Activated CD4-positive, alpha-beta T cell treated with anti-CD3 and anti-CD28 coated beads, Interleukin-2, amount 50 U/mL, for 4 hours (primary cell): ENCODE data around the gene GALK2.

ENCODE experiments used
- DNase-seq, 2 experiments: peaks; one replicate each; pipeline ENCODE4 v3.0.0-alpha.2; 2020

The GALK2 gene

DNA sequence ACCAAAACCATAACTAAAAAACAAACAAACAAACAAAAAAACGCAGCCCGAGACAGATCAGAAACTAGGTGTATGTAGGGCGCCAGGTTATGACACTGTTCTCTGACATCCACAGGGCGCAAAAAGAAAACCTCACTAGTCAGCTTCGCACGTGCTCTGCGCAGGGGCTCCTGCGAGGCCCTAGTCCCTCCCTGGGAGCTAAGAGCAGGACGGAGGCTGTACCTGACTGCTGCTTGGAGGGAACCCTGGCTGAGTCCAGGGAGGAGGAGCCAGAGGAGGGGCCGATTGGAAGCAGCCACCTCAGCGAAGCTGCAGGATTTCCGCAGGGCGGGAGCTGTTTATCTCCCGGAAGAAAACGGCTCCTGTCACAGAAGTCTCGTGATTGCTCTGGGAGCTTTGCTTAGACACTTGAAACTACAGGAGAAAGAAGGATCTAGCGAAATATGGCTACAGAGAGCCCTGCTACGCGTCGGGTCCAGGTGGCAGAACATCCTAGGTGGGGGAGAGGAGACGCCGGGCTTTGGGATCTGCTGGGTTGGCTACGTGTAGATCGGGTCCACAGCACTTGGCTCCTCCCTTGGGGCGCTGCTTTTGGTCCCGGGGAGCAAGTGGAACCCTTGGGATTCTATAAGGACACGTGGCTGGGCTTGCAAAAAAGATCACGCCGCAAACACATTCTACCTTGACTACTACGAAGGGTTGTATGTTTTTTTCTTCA, at the start of gene GALK2:
TSS of gene GALK2 (plus strand) at position 368 of the 718 bp plus-strand sequence. CDS start at position 444, 76 bp downstream.
- DNase-seq: peak; percentile 67 to 68

DNA sequence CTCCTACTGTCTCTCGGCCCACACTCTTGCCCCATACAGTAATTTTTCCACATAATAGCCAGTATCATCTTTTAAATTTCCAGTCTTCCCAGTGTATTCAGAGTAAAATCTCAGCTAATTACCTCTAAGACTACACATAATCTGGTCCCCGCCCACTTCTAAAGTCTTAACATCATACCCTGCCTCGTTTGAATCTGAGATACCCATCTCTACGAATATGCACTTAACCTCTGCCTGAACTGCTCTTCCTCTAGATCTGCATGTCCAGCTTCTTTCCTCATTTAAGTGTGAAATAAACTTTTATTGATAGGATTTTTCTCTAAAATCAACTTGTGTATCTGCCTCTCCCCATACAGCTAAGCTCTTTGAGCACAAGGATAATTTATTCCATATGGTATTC, 49.2 kb upstream of the GALK2 start:
- DNase-seq: no peak

DNA sequence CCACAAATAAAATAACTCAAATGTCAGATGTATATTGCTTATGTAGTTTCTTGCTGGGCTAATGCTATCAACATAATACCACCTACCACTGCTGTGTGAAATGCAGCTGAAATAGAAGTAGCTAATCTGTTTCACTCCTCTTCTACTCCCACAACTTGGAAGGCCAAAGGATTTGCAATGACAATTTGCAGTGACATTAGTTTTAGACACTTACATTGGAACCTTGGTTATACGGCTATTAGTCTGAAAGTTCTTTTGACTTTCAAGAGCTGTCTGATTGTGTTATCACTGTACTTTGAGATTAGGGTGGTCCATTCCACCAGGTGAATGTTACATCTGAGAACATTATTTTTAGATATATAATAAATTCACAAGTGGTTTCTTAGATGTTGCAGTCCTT, 48.1 kb upstream of the GALK2 start:
- DNase-seq: no peak

DNA sequence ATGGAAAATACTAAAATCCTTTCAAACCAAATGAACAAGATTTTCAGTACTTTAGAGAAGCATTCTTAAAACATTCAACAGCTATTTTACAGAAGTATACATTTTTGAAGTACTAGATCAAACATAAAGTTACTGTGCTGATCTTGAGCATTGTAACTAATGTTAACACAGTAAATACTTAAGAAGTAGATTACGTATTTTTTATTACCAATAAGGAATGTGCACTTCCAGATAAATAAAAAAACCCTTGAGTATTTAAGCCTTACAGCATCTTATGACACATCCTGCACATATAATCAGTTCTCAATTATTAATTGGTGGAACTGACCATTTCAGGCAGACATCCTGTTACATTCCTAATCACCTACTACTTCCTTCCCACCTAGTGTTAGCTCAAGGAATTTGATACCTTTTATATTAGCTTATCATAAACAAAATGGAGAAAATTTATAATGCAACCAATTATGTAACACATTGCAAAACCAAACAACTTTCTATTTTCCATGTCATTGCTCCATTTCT, 47.4 kb upstream of the GALK2 start:
- DNase-seq: no peak

DNA sequence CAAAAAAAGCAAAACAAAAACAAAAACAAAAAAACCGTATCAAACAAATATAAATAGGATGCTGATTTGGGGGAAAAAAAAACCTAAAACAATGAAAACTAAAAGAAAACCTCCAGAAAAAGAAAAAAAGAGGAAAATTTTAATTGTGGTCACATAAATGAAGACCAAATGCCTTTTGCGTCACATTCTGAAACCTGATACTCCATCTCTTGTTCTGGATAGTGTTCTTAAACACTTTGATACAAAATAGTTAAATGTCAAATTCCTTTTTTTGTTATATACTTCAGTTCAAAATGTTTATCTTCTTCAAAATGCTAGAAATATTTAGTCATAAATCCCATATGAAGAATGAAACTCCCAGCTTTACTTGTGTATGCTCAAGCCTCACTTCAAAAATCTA, 45.7 kb upstream of the GALK2 start:
- DNase-seq: no peak

DNA sequence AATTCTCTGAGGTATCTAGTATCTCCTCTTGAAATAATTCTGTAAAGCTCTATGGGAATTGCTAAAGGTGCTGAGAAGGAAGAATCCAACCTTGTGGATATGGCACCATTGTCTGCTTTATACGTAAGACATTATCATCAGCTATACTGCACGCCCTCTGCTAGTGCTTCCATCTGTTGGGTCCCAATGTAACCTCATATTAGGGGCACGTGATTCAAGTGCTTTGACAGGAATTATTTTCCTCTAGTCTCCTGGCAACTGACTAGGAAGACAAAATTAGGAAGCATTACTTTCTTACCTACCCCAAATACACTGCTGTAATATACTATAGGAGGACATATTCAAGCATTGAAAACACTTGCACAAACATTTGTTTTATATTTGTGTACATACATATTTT, 38.6 kb upstream of the GALK2 start:
- DNase-seq: no peak

DNA sequence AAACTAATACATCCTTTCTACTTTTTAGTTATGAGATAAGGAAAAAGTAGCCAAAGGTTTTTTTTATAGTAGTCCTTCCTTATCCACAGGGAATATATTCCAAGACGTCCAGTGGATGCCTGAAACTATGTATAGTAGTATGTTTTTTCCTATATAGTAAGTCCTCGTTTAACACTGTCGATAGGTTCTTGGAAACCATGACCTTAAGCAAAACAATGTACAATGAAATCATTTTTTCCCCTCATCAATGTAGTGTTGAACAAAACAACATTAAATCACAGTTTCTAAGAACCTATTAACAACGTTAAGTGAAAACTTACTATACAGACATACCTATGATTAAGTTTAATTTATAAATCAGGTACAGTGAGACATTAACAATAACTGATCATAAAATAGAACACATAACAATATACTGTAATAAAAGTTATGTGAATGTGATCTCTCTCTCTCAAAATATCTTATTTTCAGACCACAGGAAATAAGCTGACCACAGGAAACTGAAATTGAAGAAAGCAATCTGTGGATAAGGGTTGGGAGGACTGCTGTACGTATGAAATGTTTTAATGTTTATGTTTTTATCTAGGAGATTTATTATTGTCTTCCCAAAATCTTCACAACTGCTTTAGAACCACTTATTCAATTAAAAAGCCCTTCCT, 35.2 kb upstream of the GALK2 start:
- no peak for DNase-seq

DNA sequence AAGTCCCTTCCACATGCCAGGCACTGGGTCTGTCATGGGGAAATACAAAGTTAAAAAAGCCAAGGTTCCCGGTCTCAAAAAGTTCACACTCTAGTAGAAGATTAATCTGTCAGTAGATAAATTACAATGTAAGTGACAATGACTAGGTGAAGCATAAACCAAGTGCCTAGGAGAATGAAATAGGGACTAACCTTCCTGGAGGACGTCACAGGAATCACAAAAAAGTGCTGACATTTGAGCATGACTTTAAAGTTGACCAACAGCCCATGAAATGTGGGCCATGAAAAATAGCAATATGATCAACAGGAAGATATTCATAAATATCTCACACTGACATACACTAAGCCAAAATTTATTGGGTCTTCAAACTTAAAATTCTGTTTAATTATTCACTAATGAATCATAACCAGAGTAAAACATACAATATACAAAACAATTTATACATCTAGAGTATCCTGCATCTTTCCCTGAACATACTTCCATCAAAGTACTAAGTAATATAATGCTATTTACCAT, 34.6 kb upstream of the GALK2 start:
- DNase-seq: no peak

DNA sequence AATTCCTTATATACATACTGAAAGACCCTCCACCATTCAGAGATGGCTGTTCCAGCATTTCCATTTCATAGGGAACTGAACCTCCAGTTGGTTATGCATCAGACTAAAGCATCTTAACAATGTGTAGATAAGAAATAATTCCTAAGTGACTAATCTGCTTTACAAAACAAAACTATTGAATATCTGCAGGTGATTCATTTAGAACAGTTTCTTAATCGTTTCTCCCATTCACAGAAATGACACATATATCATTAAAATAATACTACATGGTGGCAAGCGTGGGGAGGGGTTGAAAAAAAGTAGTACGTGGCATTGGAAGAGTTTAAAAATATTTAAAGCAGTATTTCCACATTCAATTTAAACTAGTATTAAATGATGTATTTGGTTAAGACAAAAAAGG, 34.1 kb upstream of the GALK2 start:
- no peak for DNase-seq

DNA sequence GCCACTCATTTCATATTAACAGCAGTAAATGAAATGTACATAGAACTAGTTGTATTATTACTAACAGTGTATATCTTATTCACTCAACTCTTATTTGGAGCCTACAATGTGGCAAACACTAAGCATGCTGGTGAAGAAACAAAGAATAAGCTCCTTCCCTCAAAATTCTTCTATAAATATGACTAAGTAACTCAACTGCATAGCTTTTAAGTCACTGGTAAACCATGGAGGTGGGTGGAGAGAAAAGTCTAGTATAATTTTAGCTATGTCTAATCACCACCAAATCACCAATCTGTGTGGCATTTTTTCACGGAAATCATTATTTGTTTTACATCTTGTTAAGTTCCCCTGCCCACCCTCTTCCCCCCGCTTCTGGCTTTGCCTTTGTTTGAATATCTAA, 32.2 kb upstream of the GALK2 start:
- DNase-seq: no peak

DNA sequence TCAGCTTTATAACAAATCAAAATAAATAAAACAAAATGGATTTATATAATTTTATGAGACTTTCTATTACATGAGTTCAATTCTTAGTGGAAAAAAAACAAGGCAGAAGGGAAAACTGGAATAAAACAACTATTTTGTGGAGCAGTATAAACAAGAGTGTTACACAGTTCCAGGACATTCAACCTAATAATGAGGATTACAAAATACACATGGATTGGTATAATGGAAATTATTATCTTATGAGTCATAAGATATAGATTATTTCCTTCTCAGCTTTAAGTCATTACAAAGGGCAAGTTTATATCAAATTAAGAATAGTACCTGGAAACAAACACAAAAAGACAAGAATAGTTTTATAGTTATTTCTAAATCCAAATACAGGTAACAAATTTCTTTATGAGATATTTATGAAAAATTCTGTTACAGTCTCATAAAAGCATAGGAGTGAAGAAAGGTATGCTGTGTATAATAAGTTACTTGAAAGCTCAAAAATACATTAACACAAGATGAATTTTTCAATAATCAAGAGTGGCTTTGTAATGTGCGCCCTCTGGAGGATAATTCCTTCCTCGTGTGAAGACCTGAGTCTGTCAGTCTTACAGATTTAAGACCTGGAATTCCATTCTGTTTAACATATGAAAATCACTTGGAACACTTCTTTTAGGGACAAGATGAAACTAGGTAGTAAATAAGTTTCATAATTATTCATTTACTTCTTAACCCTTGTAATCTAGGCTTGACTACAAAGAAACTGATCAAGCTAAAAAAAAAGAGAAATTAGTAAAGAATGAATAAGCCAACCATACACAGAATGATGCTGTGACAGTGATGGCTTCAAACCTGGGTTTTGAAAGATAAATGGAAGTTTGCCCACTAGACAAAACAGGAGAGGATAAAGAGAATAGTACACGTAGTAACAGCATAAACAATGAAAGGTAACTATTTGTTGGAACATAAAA, 24.1 kb upstream of the GALK2 start:
- peak; percentile 6 to 9 for DNase-seq

DNA sequence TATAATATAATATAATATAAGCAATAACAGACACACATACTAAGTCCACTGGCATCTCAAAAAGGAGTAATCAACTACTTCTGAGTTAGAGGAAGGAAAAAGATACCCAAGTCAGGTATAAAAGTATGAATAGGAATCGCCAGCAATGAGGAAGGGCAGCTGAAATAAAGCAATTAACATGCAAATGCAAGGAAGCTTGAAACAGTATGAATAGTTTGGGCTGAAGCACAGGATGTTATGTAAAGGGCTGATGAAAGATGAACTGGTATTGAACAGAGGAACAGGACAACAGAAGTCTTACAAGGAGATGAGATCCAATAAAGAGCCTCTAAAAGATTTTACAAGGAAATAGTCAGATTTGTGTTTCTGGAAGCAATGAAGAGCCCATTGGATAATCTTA, 21.7 kb upstream of the GALK2 start:
- DNase-seq: no peak

DNA sequence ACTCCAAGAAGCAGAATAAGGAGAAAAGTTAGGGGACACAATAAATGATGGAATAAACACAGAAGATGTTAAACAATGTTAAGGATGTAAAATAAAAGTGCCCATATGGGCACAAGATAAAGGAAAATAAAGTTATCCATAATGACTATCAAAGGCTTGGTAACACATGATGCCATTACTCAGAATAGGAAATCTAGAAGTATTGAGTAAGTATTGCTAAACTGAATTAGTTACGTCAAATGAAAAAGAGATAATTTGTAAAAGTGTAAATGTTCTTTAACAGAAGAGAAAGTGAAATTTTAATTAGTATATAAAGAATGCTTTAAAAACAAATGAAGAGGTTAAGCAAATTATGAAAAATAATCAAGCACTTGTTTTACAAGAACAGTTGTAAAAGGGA, 21.3 kb upstream of the GALK2 start:
- no peak for DNase-seq

DNA sequence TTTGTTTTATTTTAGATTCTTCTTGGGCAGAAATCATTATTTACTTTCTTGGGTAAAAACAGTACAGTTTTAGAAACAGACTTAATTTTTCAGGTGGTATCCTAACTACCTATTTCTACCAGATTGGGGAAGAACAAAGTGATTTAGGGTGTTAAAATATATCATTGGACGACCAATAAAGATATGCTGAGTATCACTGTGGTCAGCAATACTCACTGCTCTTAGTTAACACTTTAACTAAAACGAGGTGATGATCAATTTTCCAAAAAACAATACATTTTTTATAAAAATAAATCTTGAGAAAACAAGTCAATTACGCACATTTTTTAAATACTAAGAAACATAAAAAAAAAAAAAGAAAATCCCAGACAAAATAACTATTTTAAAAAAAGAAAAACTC, 18.2 kb upstream of the GALK2 start:
- DNase-seq: no peak

DNA sequence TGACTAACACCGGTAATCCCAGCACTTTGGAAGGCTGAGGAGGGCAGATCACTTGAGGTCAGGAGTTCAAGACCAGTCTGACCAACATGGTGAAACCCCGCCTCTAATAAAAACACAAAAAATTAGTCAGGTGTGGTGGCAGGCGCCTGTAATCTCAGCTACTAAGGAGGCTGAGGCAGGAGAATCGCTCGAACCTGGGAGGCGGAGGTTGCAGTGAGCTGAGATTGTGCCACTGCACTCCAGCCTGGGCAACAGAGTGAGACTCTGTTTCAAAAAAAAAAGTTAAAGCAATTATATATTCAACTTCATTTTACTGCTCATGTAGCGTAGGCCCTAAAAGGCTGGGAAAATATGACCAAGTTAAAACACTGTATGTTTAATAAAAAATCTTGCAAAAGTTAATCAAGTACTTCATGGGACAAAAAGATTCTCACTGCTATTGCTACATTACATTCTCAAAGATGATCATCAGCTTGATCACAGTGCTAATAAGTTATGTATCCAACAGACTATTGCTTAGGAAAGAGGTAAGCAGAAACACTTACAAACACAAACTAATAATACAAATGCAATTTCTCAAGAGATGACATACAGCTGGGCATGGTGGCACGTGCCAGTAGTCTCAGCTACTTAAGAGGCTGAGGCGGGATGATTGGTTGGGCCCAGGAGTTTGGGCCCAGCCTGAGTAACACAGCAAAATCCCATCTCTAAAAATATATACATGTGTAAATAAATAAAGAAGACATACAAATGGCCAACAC, 17.3 kb upstream of the GALK2 start:
- DNase-seq: no peak

DNA sequence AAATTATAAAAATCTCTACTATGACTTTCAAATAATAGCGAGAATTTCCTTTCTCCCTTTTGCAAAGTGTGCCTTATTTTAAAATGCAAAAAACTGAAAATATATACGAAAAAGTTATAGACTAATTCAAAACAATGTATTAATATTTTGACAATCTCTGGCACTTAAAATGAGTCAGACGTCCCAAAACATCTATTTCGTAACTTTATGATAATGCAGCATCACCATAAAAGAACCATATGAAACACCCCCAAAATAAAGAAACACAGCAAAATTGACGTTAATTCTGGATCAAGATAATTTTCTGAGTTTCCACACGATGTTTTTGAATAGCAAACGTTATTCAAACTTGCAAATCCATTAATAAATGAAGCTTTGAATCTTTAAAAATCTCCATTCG, 15.7 kb upstream of the GALK2 start:
- DNase-seq: no peak

DNA sequence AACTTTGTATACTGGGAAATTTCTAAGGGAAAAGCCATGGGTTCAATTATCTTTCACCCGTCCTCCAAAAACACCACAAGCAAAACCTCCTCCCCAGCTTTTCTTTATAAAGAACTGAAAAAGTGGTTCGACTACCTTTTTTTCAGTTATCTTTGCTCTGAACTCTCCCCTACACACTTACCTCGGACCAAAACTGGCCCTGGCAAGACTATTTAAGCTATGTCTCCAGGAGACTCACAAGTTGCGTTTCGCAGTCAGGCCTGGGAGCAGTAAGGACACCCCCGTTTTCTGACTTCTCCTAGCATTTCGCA, 15.3 kb upstream of the GALK2 start:
- DNase-seq: no peak

DNA sequence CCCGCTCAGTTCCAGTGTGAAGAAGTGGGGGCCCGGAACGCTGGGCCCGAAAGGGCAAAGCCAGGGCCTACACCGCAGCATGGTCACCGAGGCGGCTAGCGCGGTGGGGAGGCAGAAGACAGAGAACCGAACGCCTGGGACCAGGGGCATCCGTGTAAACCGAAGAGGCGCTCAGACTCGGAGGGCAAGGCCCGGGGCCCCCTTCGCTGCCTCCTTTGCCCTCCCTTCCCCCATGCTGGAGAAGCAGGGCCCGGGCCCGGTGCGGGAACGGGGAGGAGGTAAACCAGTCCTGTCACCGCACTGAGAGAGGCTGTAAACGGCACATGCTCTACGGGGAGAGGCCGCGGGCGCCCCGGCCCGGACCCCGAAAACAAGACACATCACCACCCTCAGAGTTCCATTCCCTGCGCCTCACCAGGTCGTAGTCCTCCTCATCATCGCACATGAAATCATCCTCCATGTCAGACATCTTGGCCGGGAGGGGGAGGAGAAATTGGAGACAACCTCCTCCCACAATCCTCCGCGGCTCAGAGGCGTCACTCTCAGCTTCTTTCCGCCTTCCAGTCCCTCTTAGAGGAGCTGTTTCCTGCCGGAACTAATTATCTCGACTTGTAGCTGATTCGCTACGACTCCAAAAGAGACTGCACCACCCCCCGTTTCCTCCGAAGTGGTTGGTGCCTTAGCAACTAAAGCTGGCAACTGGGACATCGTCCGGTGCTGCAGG, 14.8 kb upstream of the GALK2 start, which contains the start of gene COPS2:
TSS of gene COPS2 (minus strand) at position 490 of the 724 bp plus-strand sequence. CDS start at position 469, 21 bp downstream.
- DNase-seq: peak; percentile 89 to 91

DNA sequence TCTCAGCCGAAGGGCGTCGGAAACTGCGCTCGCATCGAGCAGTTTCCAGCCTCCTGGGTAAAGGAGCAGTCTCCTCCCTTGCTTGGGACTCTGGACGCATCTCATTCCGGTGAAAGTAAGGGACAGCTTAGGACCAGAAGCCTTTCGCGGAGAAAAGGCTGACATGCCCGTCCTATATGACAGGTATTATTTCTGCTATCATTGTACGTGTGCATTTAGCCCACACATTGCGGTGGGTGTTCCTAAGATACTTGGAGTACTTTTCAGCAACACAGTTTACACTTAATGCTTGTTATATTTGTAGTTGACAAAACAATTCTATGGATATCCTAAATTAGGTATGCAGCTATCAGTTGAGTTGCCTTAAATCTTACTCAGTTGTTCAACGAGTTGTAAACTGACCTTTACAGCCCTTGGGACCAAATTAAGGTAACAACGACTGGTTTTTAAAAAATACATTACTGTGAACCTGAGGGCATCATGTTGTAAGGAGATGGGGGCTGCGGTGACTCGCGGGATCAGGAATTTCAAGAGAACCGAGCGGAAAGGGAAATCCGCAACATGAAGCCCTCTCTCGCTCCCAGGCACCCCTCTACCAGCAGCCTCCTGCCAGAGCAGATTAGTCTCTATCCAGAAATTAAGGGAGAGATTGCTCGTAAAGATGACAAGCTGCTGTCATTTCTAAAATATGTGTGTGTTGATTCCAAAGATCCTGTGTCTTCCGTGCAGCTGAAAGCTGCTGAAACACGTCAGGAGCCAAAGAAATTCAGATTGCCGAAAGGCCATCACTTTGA, 14.0 kb upstream of the GALK2 start:
- DNase-seq: no peak

DNA sequence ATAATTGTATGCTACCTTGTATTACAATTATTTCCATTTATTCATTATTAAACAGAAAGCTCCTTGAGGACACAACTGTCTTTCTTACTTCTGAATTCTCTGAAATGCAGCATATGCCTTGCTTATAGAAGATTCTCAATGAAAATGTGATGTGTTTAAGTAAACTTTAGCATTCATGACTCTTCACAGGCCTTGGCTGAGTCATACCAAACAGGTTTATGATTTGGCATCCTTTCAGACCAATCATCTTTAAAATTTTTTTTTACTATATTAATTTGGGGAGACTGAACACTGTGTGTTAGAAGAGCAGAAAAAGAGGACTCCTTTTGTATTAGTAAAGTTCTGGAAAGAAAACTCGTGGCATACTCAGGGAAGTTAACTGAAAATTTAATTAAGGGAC, 6.4 kb upstream of the GALK2 start:
- DNase-seq: no peak

DNA sequence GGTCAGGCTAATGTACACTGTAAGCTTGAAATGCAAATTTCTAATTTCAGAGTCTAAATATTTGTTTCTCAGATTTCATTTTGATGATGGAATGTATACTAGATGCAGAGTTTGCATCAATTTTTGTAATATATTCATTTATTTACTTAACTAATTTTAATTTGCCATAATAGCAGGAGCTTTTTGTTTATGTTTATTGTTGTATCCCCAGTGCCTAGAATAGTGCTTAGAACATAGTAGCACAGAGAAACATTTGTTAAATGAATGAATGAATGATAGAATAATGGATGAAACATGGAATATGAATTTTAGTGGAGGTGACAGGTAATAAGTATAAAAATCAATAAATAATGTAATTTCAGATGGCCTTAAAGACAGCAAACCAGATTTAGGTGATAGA, 5.2 kb upstream of the GALK2 start:
- no peak for DNase-seq
